Stimulated activated CD8-positive, alpha-beta memory T cell treated with anti-CD3 and anti-CD28 coated beads, Interleukin-4, amount 100 ng/mL, for 48 hours (primary cell): Measurements from ENCODE around the gene SH3BGRL.
"Not testable (repeated sequence)": the region's sequence is repeated elsewhere in the genome, so short reads cannot be mapped to it uniquely, and the experiment has no call there.

Experiments
- DNase-seq: peaks from one replicate; pipeline ENCODE4 v3.0.0-alpha.2; 2020

SH3BGRL gene

DNA sequence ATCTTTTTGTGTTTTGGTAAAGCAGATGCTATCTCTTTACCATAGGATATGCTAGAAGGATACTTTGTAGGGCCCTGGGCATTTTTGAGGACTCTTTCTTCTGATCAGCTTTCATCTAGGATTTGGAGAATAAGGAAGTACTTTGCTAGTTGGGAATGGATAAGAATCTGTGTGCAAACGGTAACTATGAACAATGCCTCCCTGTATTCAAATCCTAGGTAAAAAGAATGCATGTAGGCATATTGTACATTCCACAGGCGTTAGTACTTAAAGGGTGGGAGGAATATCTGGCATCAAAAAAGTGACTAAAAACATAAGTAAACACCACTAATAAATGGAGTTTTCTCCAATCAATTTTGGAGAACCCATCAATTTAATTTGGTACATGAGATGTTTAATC, 59.7 kb downstream of the SH3BGRL start:
- DNase-seq: no peak

DNA sequence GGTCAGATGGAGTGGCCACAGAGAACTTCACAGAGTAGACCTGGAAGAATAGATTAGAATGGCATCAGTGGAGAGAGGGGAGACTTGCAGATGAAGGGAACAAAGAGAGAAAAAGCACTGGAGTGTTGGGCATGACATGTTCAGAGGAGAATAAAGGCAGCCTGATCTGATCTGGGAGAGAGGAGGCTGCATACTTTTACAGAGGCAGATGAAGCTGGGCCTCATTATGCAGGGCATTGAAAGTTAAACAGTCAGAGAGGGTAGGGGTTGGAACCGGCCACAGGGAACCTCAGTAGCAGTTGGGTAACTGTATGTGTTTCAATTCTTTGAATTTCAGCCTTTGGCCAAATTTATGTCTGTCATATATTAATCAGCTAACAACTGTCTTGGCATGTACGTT, 61.2 kb downstream of the SH3BGRL start:
- DNase-seq: no peak

GRCh38 chrX:81278616-81279015, 76.7 kb downstream of the SH3BGRL start:
- DNase-seq: no peak

- DNase-seq: no peak
Observed at GRCh38 chrX:81280148-81280547, 78.2 kb downstream of the SH3BGRL start.

GRCh38 chrX:81286075-81286474, 84.2 kb downstream of the SH3BGRL start:
- no peak for DNase-seq

DNA sequence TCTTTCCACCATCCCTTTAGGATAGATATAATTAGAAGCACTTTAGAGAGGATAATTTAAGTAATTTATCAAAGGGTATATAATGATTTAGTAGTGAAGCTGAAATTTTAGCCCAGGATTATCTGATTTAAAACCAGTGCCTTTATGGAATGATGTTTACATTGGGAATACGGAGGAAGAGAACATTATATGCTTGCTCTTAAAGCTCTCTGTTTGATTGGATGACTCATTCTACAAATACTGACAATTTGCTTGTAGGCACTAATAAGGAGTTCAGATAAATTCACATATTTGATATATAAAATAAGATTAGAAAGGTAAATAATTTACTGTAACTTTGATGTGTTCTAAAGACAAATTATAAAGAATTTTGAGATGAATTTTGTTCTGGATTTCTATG, 84.7 kb downstream of the SH3BGRL start:
- DNase-seq: no peak

- no peak for DNase-seq
Observed at GRCh38 chrX:81291996-81292395, 90.1 kb downstream of the SH3BGRL start.

DNA sequence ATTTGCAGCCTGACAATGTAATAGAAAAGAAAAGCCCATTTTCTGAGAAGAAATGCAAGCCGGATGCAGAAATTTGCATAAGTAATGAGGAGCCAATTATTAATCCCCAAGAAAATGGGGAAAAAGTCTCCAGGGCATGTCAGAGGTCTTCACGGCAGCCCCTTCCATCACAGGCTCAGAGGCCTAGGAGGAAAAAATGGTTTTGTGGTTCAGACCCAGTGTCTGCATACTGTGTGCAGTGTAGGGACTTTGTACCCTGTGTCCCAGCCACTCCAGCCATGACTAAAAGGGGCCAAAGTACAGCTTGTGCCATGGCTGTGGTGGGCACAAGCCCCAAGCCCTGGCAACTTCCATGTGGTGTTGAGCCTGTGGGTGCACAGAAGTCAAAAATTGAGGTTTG, 92.2 kb downstream of the SH3BGRL start:
- DNase-seq: no peak

DNA sequence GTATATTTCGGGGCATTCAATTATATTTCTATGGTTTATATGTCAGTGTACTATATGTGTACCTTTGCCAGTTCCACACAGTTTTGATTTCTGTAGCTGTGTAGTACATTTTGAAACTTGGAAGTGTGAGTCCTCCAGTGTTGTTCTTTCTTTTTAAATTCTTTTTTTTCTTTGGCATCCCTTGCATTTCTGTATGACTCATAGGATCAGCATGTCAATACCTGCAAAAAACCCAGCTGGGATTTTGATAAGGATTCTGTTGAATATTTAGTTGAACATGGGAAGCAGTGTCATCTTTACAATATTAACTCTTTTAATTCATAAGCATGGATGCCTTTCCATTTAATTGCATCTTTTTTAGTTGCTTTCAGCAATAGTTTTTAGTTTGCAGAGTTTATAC, 100.0 kb downstream of the SH3BGRL start:
- DNase-seq: no peak

DNA sequence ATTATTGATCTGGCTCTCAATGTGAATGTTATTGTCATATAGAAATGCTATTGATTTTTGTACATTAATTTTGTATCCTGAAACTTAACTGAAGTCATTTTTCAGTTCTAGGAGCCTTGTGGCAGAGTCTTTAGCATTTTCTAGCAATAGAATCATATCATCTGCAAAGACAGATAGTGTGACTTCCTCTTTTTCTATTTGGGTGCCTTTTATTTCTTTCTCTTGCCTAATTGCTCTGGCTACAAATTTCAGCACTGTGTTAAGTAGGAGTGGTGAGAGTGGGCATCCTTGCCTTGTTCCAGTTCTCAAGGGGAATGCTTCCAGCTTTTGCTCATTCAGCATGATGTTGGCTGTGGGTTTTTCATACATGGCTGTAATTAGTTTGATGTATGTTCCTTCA, 102.7 kb downstream of the SH3BGRL start:
- no peak for DNase-seq

DNA sequence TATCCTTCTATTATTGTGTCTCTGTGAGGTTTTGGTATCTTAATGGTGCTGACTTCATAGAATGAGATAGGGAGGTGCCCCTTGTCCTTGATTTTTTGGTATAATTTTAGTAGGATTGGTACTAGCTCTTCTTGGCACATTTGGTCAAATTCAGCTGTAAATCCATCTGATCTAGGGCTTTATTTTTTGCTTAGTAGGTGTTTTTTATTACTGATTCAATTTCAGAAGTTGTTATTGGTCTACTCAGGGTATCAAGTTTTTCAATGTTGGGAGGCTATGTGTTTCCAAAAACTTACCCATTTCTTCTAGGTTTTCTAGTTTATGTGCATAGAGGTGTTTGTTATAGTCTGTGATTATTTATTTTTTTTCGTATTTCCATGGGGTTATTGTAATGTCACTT, 103.3 kb downstream of the SH3BGRL start:
- no peak for DNase-seq

GRCh38 chrX:81308086-81308829, 106.4 kb downstream of the SH3BGRL start:
- no peak for DNase-seq

GRCh38 chrX:81316163-81316562, 114.3 kb downstream of the SH3BGRL start:
- DNase-seq: no peak

- DNase-seq: not testable (repeated sequence)
Observed at GRCh38 chrX:81331653-81332052, 129.8 kb downstream of the SH3BGRL start.

DNA sequence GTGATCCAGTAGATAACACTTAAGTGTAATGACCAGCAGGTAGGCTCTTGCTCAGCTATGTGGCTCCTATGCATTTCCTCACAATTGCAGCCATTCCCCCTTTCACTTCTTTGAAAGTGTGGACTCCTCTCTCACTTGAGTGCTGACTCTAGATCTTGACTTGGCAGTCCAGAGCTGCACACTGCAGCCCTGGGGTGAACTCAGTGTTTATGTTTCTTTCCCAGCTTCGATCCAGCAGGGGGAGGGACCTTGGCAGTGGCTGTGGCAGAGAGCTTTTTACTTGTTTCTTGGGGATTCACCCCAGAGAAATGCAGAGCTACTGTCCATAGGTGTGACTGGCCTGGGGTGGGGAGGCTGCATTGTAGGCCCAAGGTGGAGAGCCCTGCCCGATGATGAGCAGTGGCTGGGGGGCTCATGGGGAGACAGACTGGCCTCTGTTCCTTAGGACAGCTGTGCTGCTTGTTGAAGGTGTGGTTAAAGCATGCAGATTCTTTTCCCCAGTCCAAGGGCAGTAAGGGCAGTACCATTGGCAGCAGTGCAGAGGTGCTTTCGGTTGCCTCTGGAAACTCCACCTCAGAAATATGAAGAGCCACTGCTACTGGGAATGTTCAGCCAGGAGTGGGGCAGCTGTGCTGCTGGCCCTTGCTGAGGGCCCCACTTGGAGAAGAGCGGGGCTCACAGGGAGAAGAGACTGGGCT, 134.7 kb downstream of the SH3BGRL start:
- no peak for DNase-seq

GRCh38 chrX:81337805-81338204, 135.9 kb downstream of the SH3BGRL start:
- DNase-seq: no peak

- no peak for DNase-seq
Observed at GRCh38 chrX:81338924-81339323, 137.0 kb downstream of the SH3BGRL start.

DNA sequence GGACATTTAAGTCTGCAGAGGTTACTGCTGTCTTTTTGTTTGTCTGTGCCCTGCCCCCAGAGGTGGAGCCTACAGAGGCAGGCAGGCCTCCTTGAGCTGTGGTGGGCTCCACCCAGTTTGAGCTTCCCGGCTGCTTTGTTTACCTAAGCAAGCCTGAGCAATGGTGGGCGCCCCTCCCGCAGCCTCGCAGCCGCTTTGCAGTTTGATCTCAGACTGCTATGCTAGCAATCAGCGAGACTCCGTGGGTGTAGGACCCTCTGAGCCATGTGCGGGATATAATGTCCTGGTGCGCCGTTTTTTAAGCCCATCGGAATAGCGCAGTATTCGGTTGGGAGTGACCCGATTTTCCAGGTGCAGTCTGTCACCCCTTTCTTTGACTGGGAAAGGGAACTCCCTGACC, 143.4 kb downstream of the SH3BGRL start:
- not testable (repeated sequence) for DNase-seq
